Breast epithelium (tissue), 4 donors: ENCODE measurements around the gene CBR3. TPM values are rescaled to one million over a fixed set of nuclear protein-coding genes. Genes with fewer than 3 reads are reported as not detected.

ENCODE experiments used
- DNase-seq, 2 donors: peaks; one replicate each; pipeline ENCODE4 v3.0.0-alpha.2; 2019; ENCODE audit warnings: low spot score in 2 of 2
- H3K27ac ChIP-seq, 2 donors: fragments of 200-600 bp; sonication (generic) in 1 of 2; one replicate each; pipeline ENCODE4 v1.5.1; 2016 to 2019; ENCODE audit warnings: mild to moderate bottlenecking in 1 of 2
- H3K27me3 ChIP-seq, 2 donors: fragments of 200-600 bp; sonication (generic) in 1 of 2; one replicate each; pipeline versions ENCODE4 v1.5.1 to v1.6.0; 2017 to 2019; ENCODE audit warnings: control low read depth in 1 of 2, mild to moderate bottlenecking in 1 of 2
- H3K36me3 ChIP-seq: fragments of 200-600 bp; one replicate; pipeline ENCODE4 v1.5.1; 2019
- H3K4me1 ChIP-seq, 2 donors: fragments of 200-600 bp; sonication (generic); one replicate each; pipeline ENCODE4 v1.5.1; 2016 to 2019; ENCODE audit warnings: control low read depth in 1 of 2
- H3K4me3 ChIP-seq, 3 donors: fragments of 200-600 bp; sonication (generic); 1 replicate in 2 of 3; 2 replicates in 1 of 3; pipeline ENCODE4 v1.5.1; 2016 to 2019; ENCODE audit warnings: mild to moderate bottlenecking in 3 of 3, moderate library complexity in 2 of 3
- H3K9me3 ChIP-seq, 2 donors: fragments of 200-600 bp; sonication (generic) in 1 of 2; one replicate each; pipeline ENCODE4 v1.5.1; 2016 to 2019; ENCODE audit warnings: control low read depth in 1 of 2
- CTCF ChIP-seq, 3 donors: fragments of 450-650 bp; IDR thresholded peaks; one replicate each; pipeline ENCODE4 v1.5.1; 2016 to 2017; ENCODE audit warnings: antibody characterized with exemption in 3 of 3, mild to moderate bottlenecking in 3 of 3, moderate library complexity in 3 of 3
- POLR2A ChIP-seq: fragments of 450-650 bp; IDR thresholded peaks from one replicate; pipeline ENCODE4 v1.6.1; 2016; ENCODE audit warnings: antibody characterized with exemption, mild to moderate bottlenecking, moderate library complexity
- POLR2AphosphoS5 ChIP-seq, 3 donors: sonication (generic); formaldehyde crosslinking; IDR thresholded peaks; one replicate each; pipeline ENCODE4 v1.6.1; 2017; ENCODE audit warnings: antibody characterized with exemption in 3 of 3
- intact Hi-C: fragments of 100-400 bp; cut with DNase I; formaldehyde crosslinking; loops from one replicate; pipeline ENCODE4 v1.15.1; 2023; ENCODE audit warnings: low total_unique reads
- total RNA-seq, 3 donors: library from RNA; depleted of rRNA; stranded (reverse); fragments of >200 nt; gene quantifications; one replicate each; pipeline ENCODE4 v1.1.0, GENCODE V29; 2016

CBR3 gene
- total RNA-seq, 3 donors from 2014 or later = 15.7 to 29.0 (median 22.1) TPM

DNA sequence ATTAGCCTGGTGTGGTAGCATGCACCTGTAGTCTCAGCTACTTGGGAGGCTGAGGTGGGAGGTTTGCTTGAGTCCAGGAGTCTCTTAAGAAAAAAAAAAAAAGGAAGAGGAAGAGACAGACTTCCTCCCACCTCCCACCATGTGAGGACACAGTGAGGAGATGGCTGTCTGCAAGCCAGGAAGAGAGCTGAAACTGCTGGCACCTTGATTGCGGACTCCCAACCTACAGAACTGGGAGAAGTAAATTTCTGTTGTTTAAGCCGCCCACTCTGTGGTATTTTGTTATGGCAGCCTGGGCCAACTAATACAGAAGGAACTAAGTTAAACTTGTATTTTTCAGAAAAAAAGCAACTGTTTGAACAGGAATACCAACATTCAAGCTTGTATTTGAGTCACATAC is 43.5 kb downstream of the CBR3 start:
- no peak for DNase-seq

GRCh38 chr21:36179145-36179544 is 44.3 kb downstream of the CBR3 start:
- TF ChIP-seq POLR2A (no peak), POLR2AphosphoS5 (IDR thresholded peaks at IDR 0.05) (no peak), CTCF (IDR thresholded peaks at IDR 0.05) (no peak)
- H3K36me3 ChIP-seq = no peaks in the 10 kb centered on the region
- intact Hi-C loops = no loop called here
- H3K4me1 ChIP-seq = no peaks in the 10 kb centered on the region
- no peak overlapping the region for H3K4me3 ChIP-seq
- no peak overlapping the region for H3K27ac ChIP-seq
- DNase-seq = no peak
- H3K9me3 ChIP-seq = no peaks in the 10 kb centered on the region
- H3K27me3 ChIP-seq = no peaks in the 10 kb centered on the region

More for the DNA sequence above, 43.5 kb downstream of the CBR3 start:
- intact Hi-C loops = no loop called here
- TF ChIP-seq CTCF (IDR thresholded peaks at IDR 0.05) (no peak), POLR2A (no peak), POLR2AphosphoS5 (IDR thresholded peaks at IDR 0.05) (no peak)
- Histone ChIP-seq H3K27me3 (no peaks in the 10 kb centered on the region), H3K4me1 (no peaks in the 10 kb centered on the region), H3K9me3 (no peaks in the 10 kb centered on the region), H3K36me3 (no peaks in the 10 kb centered on the region), H3K4me3 (no peak overlapping the region), H3K27ac (no peak overlapping the region)

- H3K27me3 ChIP-seq = no peaks in the 10 kb centered on the region
- no peak for TF ChIP-seq POLR2AphosphoS5 (IDR thresholded peaks at IDR 0.05)
- no peak for TF ChIP-seq POLR2A
- TF ChIP-seq CTCF (IDR thresholded peaks at IDR 0.05) = no peak
- intact Hi-C loops = loop anchor here (5.0 kb wide), 1 partner anchor 199 kb away; no protein-coding TSS in a partner anchor
- no peak for DNase-seq
- H3K4me1 ChIP-seq = no peaks in the 10 kb centered on the region
- no peak overlapping the region for H3K27ac ChIP-seq
- H3K9me3 ChIP-seq = no peaks in the 10 kb centered on the region
- no peaks in the 10 kb centered on the region for H3K36me3 ChIP-seq
- no peak overlapping the region for H3K4me3 ChIP-seq
Observed at GRCh38 chr21:36180963-36181362, 46.1 kb downstream of the CBR3 start.

- H3K9me3 ChIP-seq = no peaks in the 10 kb centered on the region
- DNase-seq = no peak
- no peaks in the 10 kb centered on the region for H3K36me3 ChIP-seq
- H3K4me1 ChIP-seq = no peaks in the 10 kb centered on the region
- TF ChIP-seq POLR2AphosphoS5 (IDR thresholded peaks at IDR 0.05) = no peak
- TF ChIP-seq POLR2A = no peak
- TF ChIP-seq CTCF (IDR thresholded peaks at IDR 0.05) = no peak
- H3K27ac ChIP-seq = no peak overlapping the region
- intact Hi-C loops = loop anchor here (5.0 kb wide), 1 partner anchor 201 kb away; no protein-coding TSS in a partner anchor
- H3K27me3 ChIP-seq = no peaks in the 10 kb centered on the region
- no peak overlapping the region for H3K4me3 ChIP-seq
Observed at GRCh38 chr21:36183144-36183795, 48.4 kb downstream of the CBR3 start.

DNA sequence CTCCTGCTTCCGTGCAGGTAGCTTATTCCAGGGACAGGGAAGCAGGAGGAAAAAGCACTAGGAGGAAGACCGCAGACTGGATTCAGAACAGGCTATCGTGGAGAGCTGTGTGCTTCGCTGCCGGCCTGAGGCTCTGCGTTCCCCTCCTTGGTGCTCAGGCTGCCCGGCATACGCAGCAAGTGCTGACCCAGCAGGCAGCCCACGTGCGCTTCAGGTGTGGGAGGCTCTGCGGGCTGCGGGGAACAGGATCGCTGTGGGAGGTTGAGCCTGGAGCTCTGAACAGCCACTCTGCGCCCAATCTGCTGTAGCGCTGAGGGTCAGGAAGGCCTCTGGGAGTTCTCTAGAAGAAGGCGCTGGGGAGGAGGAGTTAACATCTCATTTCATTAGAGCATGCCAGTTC is 49.7 kb downstream of the CBR3 start:
- DNase-seq = no peak
- Histone ChIP-seq H3K27me3 (no peaks in the 10 kb centered on the region), H3K27ac (no peak overlapping the region), H3K36me3 (no peaks in the 10 kb centered on the region), H3K9me3 (no peaks in the 10 kb centered on the region), H3K4me3 (no peak overlapping the region), H3K4me1 (no peaks in the 10 kb centered on the region)
- TF ChIP-seq POLR2A (no peak), CTCF (IDR thresholded peaks at IDR 0.05) (no peak), POLR2AphosphoS5 (IDR thresholded peaks at IDR 0.05) (no peak)
- intact Hi-C loops = loop anchor here (5.0 kb wide), 1 partner anchor 202 kb away; no protein-coding TSS in a partner anchor
